Kidney epithelial cell (primary cell): ENCODE data around the gene SLC12A3. TPM values are rescaled to one million over a fixed set of nuclear protein-coding genes. Genes with fewer than 3 reads are reported as not detected.

Source experiments
- DNase-seq: peaks from one replicate; pipeline ENCODE4 v3.0.0-alpha.2; 2010; ENCODE audit warnings: low read depth
- H3K27me3 ChIP-seq: 2 replicates; pipeline ENCODE4 v1.6.0; 2011; ENCODE audit warnings: low read length; ENCODE audit not compliant: control insufficient read depth, insufficient read depth
- H3K36me3 ChIP-seq: 2 replicates; pipeline ENCODE4 v1.5.1; 2011; ENCODE audit warnings: low read length; ENCODE audit not compliant: control insufficient read depth, insufficient read depth
- H3K4me3 ChIP-seq: 2 replicates; pipeline ENCODE4 v1.5.1; 2011; ENCODE audit warnings: low read depth, mild to moderate bottlenecking, control low read depth, low read length
- CTCF ChIP-seq: IDR thresholded peaks from 2 replicates; pipeline ENCODE4 v1.5.1; 2011; ENCODE audit warnings: mild to moderate bottlenecking, moderate library complexity, low read length, control low read depth, inconsistent platforms; ENCODE audit not compliant: insufficient read depth, poor library complexity, severe bottlenecking
- total RNA-seq: library from RNA; depleted of rRNA; stranded (reverse); fragments of >200 nt; gene quantifications from 2 replicates; pipeline ENCODE4 v1.2.3, GENCODE V29; 2015

SLC12A3 gene
- total RNA-seq, 1 donor from 2014 or later: 0.08 TPM

- peaks cover 12% of the 10 kb centered on the region for H3K36me3 ChIP-seq
These were observed 73.9 kb downstream of the SLC12A3 start for GRCh38 chr16:56938664-56939513.

GRCh38 chr16:56939801-56940200 lies 74.8 kb downstream of the SLC12A3 start:
- Histone ChIP-seq H3K36me3 (peaks cover 12% of the 10 kb centered on the region), H3K4me3 (no peak overlapping the region), H3K27me3 (no peaks in the 10 kb centered on the region)
- DNase-seq: no peak
- no peak for TF ChIP-seq CTCF

More at GRCh38 chr16:56938664-56939513, 73.9 kb downstream of the SLC12A3 start:
- Histone ChIP-seq H3K4me3 (no peak overlapping the region), H3K27me3 (no peaks in the 10 kb centered on the region)
- no peak for DNase-seq
- no peak for TF ChIP-seq CTCF

GRCh38 chr16:56941092-56941491 lies 76.1 kb downstream of the SLC12A3 start:
- no peak overlapping the region for H3K4me3 ChIP-seq
- DNase-seq: no peak
- no peak for TF ChIP-seq CTCF
- H3K27me3 ChIP-seq: no peaks in the 10 kb centered on the region
- peaks cover 13% of the 10 kb centered on the region for H3K36me3 ChIP-seq

- DNase-seq: no peak
- no peak overlapping the region for H3K4me3 ChIP-seq
- peaks cover 13% of the 10 kb centered on the region for H3K36me3 ChIP-seq
- no peak for TF ChIP-seq CTCF
- no peaks in the 10 kb centered on the region for H3K27me3 ChIP-seq
These were observed 76.9 kb downstream of the SLC12A3 start for GRCh38 chr16:56941856-56942331.

GRCh38 chr16:56943761-56944375 lies 78.9 kb downstream of the SLC12A3 start:
- H3K27me3 ChIP-seq: no peaks in the 10 kb centered on the region
- TF ChIP-seq CTCF: no peak
- peaks cover 7% of the 10 kb centered on the region for H3K36me3 ChIP-seq
- no peak for DNase-seq
- H3K4me3 ChIP-seq: no peak overlapping the region
